SK-N-MC (cell line): ENCODE measurements around the gene EXOC3.

Experiments used
- EZH2 ChIP-seq: fragments of 200-600 bp; sonication (generic); IDR thresholded peaks from one replicate; pipeline ENCODE4 v1.6.1; 2017; ENCODE audit warnings: antibody characterized with exemption
- POLR2AphosphoS5 ChIP-seq: IDR thresholded peaks from 2 replicates; pipeline ENCODE4 v1.6.1; 2012; ENCODE audit warnings: mild to moderate bottlenecking, low read depth, low read length, borderline replicate concordance

GRCh38 chr5:451587-452458 lies 8.8 kb downstream of the EXOC3 start:
- TF ChIP-seq POLR2AphosphoS5 (no peak), EZH2 (no peak)
